Cardiac fibroblast (primary cell): Measurements from ENCODE around the gene PLAAT5.

Source experiments
- DNase-seq, 2 donors: peaks; one replicate each; pipeline versions ENCODE4 v3.0.0 to v3.0.0-alpha.2; 2010; ENCODE audit warnings: low read depth in 2 of 2
- H3K4me3 ChIP-seq, 2 donors: replicated peaks in 1 of 2; 1 replicate in 1 of 2; 2 replicates in 1 of 2; pipeline ENCODE4 v1.5.1; 2011; ENCODE audit warnings: low read depth in 2 of 2, low read length in 2 of 2, mild to moderate bottlenecking in 2 of 2, moderate library complexity in 1 of 2
- TF ChIP-seq, protein P1 (sequence below): IDR thresholded peaks from one replicate; pipeline ENCODE4 v1.5.1; 2011; ENCODE audit warnings: low read depth, mild to moderate bottlenecking, low read length, inconsistent platforms

Gene PLAAT5

GRCh38 chr11:63499874-63500273, 8.9 kb upstream of the PLAAT5 start:
- H3K4me3 ChIP-seq, result no peak overlapping the region
- DNase-seq, result no peak
- TF ChIP-seq, protein P1, sequence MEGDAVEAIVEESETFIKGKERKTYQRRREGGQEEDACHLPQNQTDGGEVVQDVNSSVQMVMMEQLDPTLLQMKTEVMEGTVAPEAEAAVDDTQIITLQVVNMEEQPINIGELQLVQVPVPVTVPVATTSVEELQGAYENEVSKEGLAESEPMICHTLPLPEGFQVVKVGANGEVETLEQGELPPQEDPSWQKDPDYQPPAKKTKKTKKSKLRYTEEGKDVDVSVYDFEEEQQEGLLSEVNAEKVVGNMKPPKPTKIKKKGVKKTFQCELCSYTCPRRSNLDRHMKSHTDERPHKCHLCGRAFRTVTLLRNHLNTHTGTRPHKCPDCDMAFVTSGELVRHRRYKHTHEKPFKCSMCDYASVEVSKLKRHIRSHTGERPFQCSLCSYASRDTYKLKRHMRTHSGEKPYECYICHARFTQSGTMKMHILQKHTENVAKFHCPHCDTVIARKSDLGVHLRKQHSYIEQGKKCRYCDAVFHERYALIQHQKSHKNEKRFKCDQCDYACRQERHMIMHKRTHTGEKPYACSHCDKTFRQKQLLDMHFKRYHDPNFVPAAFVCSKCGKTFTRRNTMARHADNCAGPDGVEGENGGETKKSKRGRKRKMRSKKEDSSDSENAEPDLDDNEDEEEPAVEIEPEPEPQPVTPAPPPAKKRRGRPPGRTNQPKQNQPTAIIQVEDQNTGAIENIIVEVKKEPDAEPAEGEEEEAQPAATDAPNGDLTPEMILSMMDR, result no peak

- no peak for DNase-seq
- TF ChIP-seq, protein P1, result no peak
- no peak overlapping the region for H3K4me3 ChIP-seq
These were observed 4.0 kb upstream of the PLAAT5 start for GRCh38 chr11:63494975-63495374.

DNA sequence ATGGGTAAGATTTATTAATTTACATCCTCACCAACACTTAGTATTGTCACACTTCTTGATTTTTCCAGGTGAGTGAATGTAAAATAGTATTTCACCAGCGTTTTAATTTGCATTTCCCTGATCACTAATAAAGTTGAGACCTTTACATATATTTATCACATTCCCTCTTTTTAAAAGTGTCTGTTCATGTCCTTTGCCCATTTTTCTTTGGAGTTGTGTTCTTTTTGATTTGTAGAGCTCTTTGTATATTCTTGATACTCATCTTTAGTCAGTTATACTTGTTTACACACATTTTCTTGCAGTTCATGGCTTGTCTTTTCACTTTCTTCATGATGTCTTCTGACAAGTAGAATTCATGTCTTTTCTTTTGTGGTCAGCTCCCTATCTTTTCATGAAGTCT, 2.2 kb upstream of the PLAAT5 start:
- H3K4me3 ChIP-seq, result no peak overlapping the region
- no peak for DNase-seq
- TF ChIP-seq, protein P1, result no peak

- no peak for DNase-seq
- H3K4me3 ChIP-seq, result no peak overlapping the region
- TF ChIP-seq, protein P1, result no peak
These were observed 1.5 kb upstream of the PLAAT5 start for GRCh38 chr11:63492441-63492840.

GRCh38 chr11:63491636-63492372, 837 bp upstream of the PLAAT5 start:
- no peak overlapping the region for H3K4me3 ChIP-seq
- TF ChIP-seq, protein P1, result no peak
- DNase-seq, result peak in 1 of 2 donors; percentile 92

- TF ChIP-seq, protein P1, result no peak
- H3K4me3 ChIP-seq, result peak overlapping the region; percentile 30 to 35
- peak in 1 of 2 donors; percentile 12 for DNase-seq
These were observed 247 bp upstream of the PLAAT5 start for GRCh38 chr11:63491240-63491587.

- TF ChIP-seq, protein P1, result no peak
- no peak overlapping the region for H3K4me3 ChIP-seq
- peak; percentile 10 to 54 for DNase-seq
These were observed 1.1 kb downstream of the PLAAT5 start for GRCh38 chr11:63489879-63490278.
